ENCODE measurements around the gene ZNF319. TPM values are rescaled to one million over a fixed set of nuclear protein-coding genes. Genes with fewer than 3 reads are reported as not detected.
A peak's percentile ranks its signal among the peaks of the same experiment; 100 is the strongest.

Gene ZNF319
- total and polyA plus RNA-seq, 2 donors from 2014 or later = 2.9 to 10.9 TPM

- TF ChIP-seq, protein P1, sequence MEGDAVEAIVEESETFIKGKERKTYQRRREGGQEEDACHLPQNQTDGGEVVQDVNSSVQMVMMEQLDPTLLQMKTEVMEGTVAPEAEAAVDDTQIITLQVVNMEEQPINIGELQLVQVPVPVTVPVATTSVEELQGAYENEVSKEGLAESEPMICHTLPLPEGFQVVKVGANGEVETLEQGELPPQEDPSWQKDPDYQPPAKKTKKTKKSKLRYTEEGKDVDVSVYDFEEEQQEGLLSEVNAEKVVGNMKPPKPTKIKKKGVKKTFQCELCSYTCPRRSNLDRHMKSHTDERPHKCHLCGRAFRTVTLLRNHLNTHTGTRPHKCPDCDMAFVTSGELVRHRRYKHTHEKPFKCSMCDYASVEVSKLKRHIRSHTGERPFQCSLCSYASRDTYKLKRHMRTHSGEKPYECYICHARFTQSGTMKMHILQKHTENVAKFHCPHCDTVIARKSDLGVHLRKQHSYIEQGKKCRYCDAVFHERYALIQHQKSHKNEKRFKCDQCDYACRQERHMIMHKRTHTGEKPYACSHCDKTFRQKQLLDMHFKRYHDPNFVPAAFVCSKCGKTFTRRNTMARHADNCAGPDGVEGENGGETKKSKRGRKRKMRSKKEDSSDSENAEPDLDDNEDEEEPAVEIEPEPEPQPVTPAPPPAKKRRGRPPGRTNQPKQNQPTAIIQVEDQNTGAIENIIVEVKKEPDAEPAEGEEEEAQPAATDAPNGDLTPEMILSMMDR (IDR thresholded peaks at IDR 0.05; ENCODE audit: borderline replicate concordance, extremely low read depth, insufficient read depth) = no peak
- DNase-seq (peak in 1 of 5 donors; percentile 35), FAIRE-seq (no peak)
- Histone ChIP-seq H3K4me1 (ENCODE audit: control insufficient read depth in 2 of 3, insufficient read depth in 2 of 3, low read depth in 1 of 3, low read length in 3 of 3) (peaks cover 3 to 32% (median 5%) of the 10 kb centered on the region in 3 donors), H3K36me3 (ENCODE audit: control insufficient read depth in 2 of 3, insufficient read depth in 3 of 3, low read length in 3 of 3) (peaks cover 0 to 13% (median 5%) of the 10 kb centered on the region in 3 donors), H3K27me3 (ENCODE audit: control insufficient read depth, insufficient read depth, low read length) (no peaks in the 10 kb centered on the region), H3K4me3 (ENCODE audit: low read length in 3 of 3) (no peak overlapping the region), H3K9me3 (ENCODE audit: control insufficient read depth in 2 of 3, insufficient read depth in 1 of 3, low read length in 3 of 3) (no peaks in the 10 kb centered on the region), H3K9ac (ENCODE audit: low read length in 3 of 3) (no peak overlapping the region), H3K27ac (ENCODE audit: low read depth in 2 of 2, low read length in 2 of 2) (no peak overlapping the region)
- intact Hi-C loops (cut with DNase I) = loop anchor here (5.0 to 10.0 kb wide), 2 partner anchors 95 to 233 kb away; no protein-coding TSS in a partner anchor
Measured at GRCh38 chr16:57997528-57998265, 2.8 kb downstream of the ZNF319 start.

- FAIRE-seq = no peak
- Histone ChIP-seq H3K27ac (ENCODE audit: low read depth in 2 of 2, low read length in 2 of 2) (no peak overlapping the region), H3K9me3 (ENCODE audit: control insufficient read depth in 2 of 3, insufficient read depth in 1 of 3, low read length in 3 of 3) (no peaks in the 10 kb centered on the region), H3K9ac (ENCODE audit: low read length in 3 of 3) (no peak overlapping the region), H3K4me1 (ENCODE audit: control insufficient read depth in 2 of 3, insufficient read depth in 2 of 3, low read depth in 1 of 3, low read length in 3 of 3) (peaks cover 3 to 32% (median 5%) of the 10 kb centered on the region in 3 donors), H3K27me3 (ENCODE audit: control insufficient read depth, insufficient read depth, low read length) (no peaks in the 10 kb centered on the region), H3K4me3 (ENCODE audit: low read length in 3 of 3) (no peak overlapping the region), H3K36me3 (ENCODE audit: control insufficient read depth in 2 of 3, insufficient read depth in 3 of 3, low read length in 3 of 3) (peaks cover 0 to 13% (median 5%) of the 10 kb centered on the region in 3 donors)
- DNase-seq = no peak
- TF ChIP-seq, protein P1 (IDR thresholded peaks at IDR 0.05; ENCODE audit: borderline replicate concordance, extremely low read depth, insufficient read depth) = no peak
- intact Hi-C loops (cut with DNase I) = loop anchor here (5.0 to 10.0 kb wide), 2 partner anchors 95 to 232 kb away; no protein-coding TSS in a partner anchor
Measured at GRCh38 chr16:57997176-57997527, 3.3 kb downstream of the ZNF319 start.

GRCh38 chr16:57996406-57997175, 3.9 kb downstream of the ZNF319 start:
- Histone ChIP-seq H3K9me3 (ENCODE audit: control insufficient read depth in 2 of 3, insufficient read depth in 1 of 3, low read length in 3 of 3) (no peaks in the 10 kb centered on the region), H3K36me3 (ENCODE audit: control insufficient read depth in 2 of 3, insufficient read depth in 3 of 3, low read length in 3 of 3) (peaks cover 0 to 13% (median 5%) of the 10 kb centered on the region in 3 donors), H3K9ac (ENCODE audit: low read length in 3 of 3) (no peak overlapping the region), H3K27ac (ENCODE audit: low read depth in 2 of 2, low read length in 2 of 2) (no peak overlapping the region), H3K4me3 (ENCODE audit: low read length in 3 of 3) (no peak overlapping the region), H3K27me3 (ENCODE audit: control insufficient read depth, insufficient read depth, low read length) (no peaks in the 10 kb centered on the region), H3K4me1 (ENCODE audit: control insufficient read depth in 2 of 3, insufficient read depth in 2 of 3, low read depth in 1 of 3, low read length in 3 of 3) (peaks cover 3 to 27% (median 5%) of the 10 kb centered on the region in 3 donors)
- DNase-seq (peak in 2 of 5 donors; percentile 34 to 58), FAIRE-seq (no peak)
- TF ChIP-seq, protein P1 (IDR thresholded peaks at IDR 0.05; ENCODE audit: borderline replicate concordance, extremely low read depth, insufficient read depth) = no peak
- intact Hi-C loops (cut with DNase I) = loop anchor here (5.0 to 10.0 kb wide), 2 partner anchors 94 to 232 kb away; no protein-coding TSS in a partner anchor
